Endometrial microvascular endothelial cells (primary cell): ENCODE results near the gene BSPRY. TPM values are rescaled to one million over a fixed set of nuclear protein-coding genes. Genes with fewer than 3 reads are reported as not detected.

Experiments used
- in situ Hi-C: cut with HindIII; loops from 2 replicates; pipeline ENCODE4 v1.10.0; 2017; ENCODE audit warnings: low sequenced_read_pairs, low pct_unique_long_range_greater_than_20kb; ENCODE audit errors: inconsistent ontology term
- total RNA-seq: library from RNA; depleted of rRNA; stranded (reverse); fragments of >200 nt; gene quantifications from one replicate; pipeline ENCODE4 v1.2.3, GENCODE V29; 2015; ENCODE audit errors: inconsistent ontology term

BSPRY gene
- total RNA-seq, 1 donor from 2014 or later: not detected

- in situ Hi-C loops: no loop called here
These were observed 66.9 kb downstream of the BSPRY start for GRCh38 chr9:113416149-113416721.

GRCh38 chr9:113417370-113417769 lies 68.0 kb downstream of the BSPRY start:
- in situ Hi-C loops: no loop called here

Other genes starting within 250 kb of the BSPRY start
- 4.4 TPM for gene SLC31A2, start 198.5 kb upstream of the BSPRY start, total RNA-seq
- gene FKBP15, start 128.3 kb upstream of the BSPRY start, total RNA-seq: 21.1 TPM
- gene SLC31A1, start 128.0 kb upstream of the BSPRY start, total RNA-seq: 17.2 TPM
- gene CDC26, start 74.0 kb upstream of the BSPRY start, total RNA-seq: 38.0 TPM
- gene PRPF4, start 73.9 kb upstream of the BSPRY start, total RNA-seq: 33.1 TPM
- not detected for gene RNF183, start 46.2 kb upstream of the BSPRY start, total RNA-seq
- gene WDR31, start 9.3 kb upstream of the BSPRY start, total RNA-seq: not detected
- 5.9 TPM for gene HDHD3, start 27.4 kb downstream of the BSPRY start, total RNA-seq
- gene ALAD, start 51.7 kb downstream of the BSPRY start, total RNA-seq: 9.6 TPM
- gene POLE3, start 61.1 kb downstream of the BSPRY start, total RNA-seq: 78.8 TPM
- 0.09 TPM for gene C9orf43, start 61.2 kb downstream of the BSPRY start, total RNA-seq
- gene RGS3, start 114.2 kb downstream of the BSPRY start, total RNA-seq: 106 TPM